Erythroblast (primary cell): ENCODE measurements around the gene DYNLT2B.

Experiments
- GATA1 ChIP-seq: IDR thresholded peaks from 2 replicates; pipeline ENCODE4 v1.6.1; 2011; ENCODE audit warnings: low read depth, mild to moderate bottlenecking, control low read depth, low read length, moderate library complexity
- POLR2A ChIP-seq: IDR thresholded peaks from 2 replicates; pipeline ENCODE4 v1.6.1; 2011; ENCODE audit warnings: mild to moderate bottlenecking, low read length

GRCh38 chr3:196288141-196288460 is 29.9 kb downstream of the DYNLT2B start:
- TF ChIP-seq POLR2A, result no peak
- no peak for TF ChIP-seq GATA1
